ENCODE measurements around the gene DNM3.

Gene DNM3

GRCh38 chr1:172251486-172251885 lies 410.2 kb downstream of the DNM3 start:
- Histone ChIP-seq H3K36me3 (ENCODE audit: control insufficient read depth, insufficient read depth, low read length) (no peaks in the 10 kb centered on the region), H3K4me3 (ENCODE audit: low read length) (no peak overlapping the region), H3K9me3 (ENCODE audit: control insufficient read depth, low read length) (no peaks in the 10 kb centered on the region), H3K4me1 (ENCODE audit: control insufficient read depth, insufficient read depth, low read length) (no peaks in the 10 kb centered on the region), H3K9ac (ENCODE audit: low read length) (no peak overlapping the region), H3K27me3 (ENCODE audit: control insufficient read depth, insufficient read depth, low read length) (no peaks in the 10 kb centered on the region)

DNA sequence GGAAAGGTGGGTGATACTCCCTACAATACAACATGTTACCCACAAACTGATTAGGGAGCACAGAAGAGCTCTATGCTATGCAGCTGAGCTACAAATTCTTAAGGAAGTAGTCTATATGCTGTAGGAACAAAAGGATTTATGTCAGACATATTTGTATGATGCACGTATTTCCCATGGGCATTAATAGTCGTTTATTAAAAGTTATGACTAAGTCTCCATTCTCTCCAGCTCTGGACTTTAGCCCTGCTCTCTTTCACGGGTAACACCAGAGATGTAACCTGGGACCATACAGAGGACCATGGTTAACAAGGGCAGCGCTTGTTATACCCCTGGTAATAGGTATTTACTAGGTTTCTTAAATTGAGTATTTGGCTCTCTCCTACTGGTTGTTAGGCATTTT lies 411.0 kb downstream of the DNM3 start:
- no peak overlapping the region for H3K4me3 ChIP-seq (ENCODE audit: low read length)
- no peaks in the 10 kb centered on the region for H3K36me3 ChIP-seq (ENCODE audit: control insufficient read depth, insufficient read depth, low read length)
- no peak overlapping the region for H3K9ac ChIP-seq (ENCODE audit: low read length)
- no peaks in the 10 kb centered on the region for H3K9me3 ChIP-seq (ENCODE audit: control insufficient read depth, low read length)
- H3K4me1 ChIP-seq (ENCODE audit: control insufficient read depth, insufficient read depth, low read length), result no peaks in the 10 kb centered on the region
- H3K27me3 ChIP-seq (ENCODE audit: control insufficient read depth, insufficient read depth, low read length), result no peaks in the 10 kb centered on the region

GRCh38 chr1:172252958-172253357 lies 411.7 kb downstream of the DNM3 start:
- Histone ChIP-seq H3K4me1 (ENCODE audit: control insufficient read depth, insufficient read depth, low read length) (no peaks in the 10 kb centered on the region), H3K36me3 (ENCODE audit: control insufficient read depth, insufficient read depth, low read length) (no peaks in the 10 kb centered on the region), H3K9ac (ENCODE audit: low read length) (no peak overlapping the region), H3K27me3 (ENCODE audit: control insufficient read depth, insufficient read depth, low read length) (no peaks in the 10 kb centered on the region), H3K9me3 (ENCODE audit: control insufficient read depth, low read length) (no peaks in the 10 kb centered on the region), H3K4me3 (ENCODE audit: low read length) (no peak overlapping the region)

GRCh38 chr1:172254521-172255222 lies 413.4 kb downstream of the DNM3 start:
- no peaks in the 10 kb centered on the region for H3K9me3 ChIP-seq (ENCODE audit: control insufficient read depth, low read length)
- H3K9ac ChIP-seq (ENCODE audit: low read length), result no peak overlapping the region
- H3K36me3 ChIP-seq (ENCODE audit: control insufficient read depth, insufficient read depth, low read length), result no peaks in the 10 kb centered on the region
- no peak overlapping the region for H3K4me3 ChIP-seq (ENCODE audit: low read length)
- no peaks in the 10 kb centered on the region for H3K27me3 ChIP-seq (ENCODE audit: control insufficient read depth, insufficient read depth, low read length)
- H3K4me1 ChIP-seq (ENCODE audit: control insufficient read depth, insufficient read depth, low read length), result no peaks in the 10 kb centered on the region

GRCh38 chr1:172255223-172255560 lies 413.9 kb downstream of the DNM3 start:
- no peak overlapping the region for H3K4me3 ChIP-seq (ENCODE audit: low read length)
- H3K4me1 ChIP-seq (ENCODE audit: control insufficient read depth, insufficient read depth, low read length), result no peaks in the 10 kb centered on the region
- no peaks in the 10 kb centered on the region for H3K9me3 ChIP-seq (ENCODE audit: control insufficient read depth, low read length)
- no peaks in the 10 kb centered on the region for H3K27me3 ChIP-seq (ENCODE audit: control insufficient read depth, insufficient read depth, low read length)
- no peaks in the 10 kb centered on the region for H3K36me3 ChIP-seq (ENCODE audit: control insufficient read depth, insufficient read depth, low read length)
- H3K9ac ChIP-seq (ENCODE audit: low read length), result no peak overlapping the region

DNA sequence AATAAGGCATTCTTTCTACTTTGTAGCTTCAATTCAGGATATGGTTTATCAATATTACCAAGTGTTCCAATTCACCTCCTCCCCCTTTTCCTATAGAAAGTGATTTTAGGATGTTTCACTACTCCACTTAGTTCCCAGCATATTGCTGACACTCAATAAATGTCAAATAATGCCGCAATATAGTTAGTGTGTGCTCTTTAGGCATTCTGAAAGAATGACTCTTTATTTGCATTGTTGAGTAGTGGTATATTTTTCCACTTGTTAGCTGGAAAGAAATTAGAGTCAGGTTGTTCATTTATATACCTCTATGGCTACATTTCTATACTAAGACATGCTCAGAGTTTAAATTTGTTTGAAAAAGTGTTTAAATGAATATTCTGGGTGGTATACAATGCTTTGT lies 424.6 kb downstream of the DNM3 start:
- Histone ChIP-seq H3K9me3 (ENCODE audit: control insufficient read depth, low read length) (no peaks in the 10 kb centered on the region), H3K4me1 (ENCODE audit: control insufficient read depth, insufficient read depth, low read length) (no peaks in the 10 kb centered on the region), H3K36me3 (ENCODE audit: control insufficient read depth, insufficient read depth, low read length) (no peaks in the 10 kb centered on the region), H3K9ac (ENCODE audit: low read length) (no peak overlapping the region), H3K4me3 (ENCODE audit: low read length) (no peak overlapping the region), H3K27me3 (ENCODE audit: control insufficient read depth, insufficient read depth, low read length) (no peaks in the 10 kb centered on the region)

DNA sequence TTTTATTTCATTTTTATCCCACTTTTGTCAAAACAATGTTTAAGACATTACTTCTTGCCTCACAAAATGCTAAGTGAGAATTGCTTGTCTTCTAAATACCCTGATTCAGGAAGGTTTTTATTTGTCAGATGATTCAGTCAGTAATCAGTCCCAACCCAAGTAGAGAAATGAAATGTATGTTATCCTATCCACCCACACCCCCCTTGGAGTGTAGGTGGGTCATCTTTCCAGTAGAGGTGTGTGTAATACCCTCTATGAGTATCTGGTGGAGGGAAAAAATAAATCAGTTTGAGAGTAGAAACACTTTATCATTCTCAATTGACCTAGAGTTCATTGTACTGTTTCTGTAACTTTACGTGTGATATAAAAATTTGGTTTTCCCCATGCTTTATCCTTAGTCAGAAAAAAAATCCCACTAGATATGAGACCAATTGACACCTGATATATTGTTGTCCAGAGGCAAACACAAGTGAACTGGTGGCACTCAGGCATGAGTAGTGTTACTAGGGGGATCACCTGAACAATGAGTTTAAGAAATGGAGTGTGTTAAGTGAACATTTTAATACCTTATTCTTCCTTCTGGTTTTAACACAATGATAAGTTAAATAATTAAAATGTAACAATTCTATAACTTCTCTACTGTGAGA lies 425.4 kb downstream of the DNM3 start:
- no peaks in the 10 kb centered on the region for H3K9me3 ChIP-seq (ENCODE audit: control insufficient read depth, low read length)
- no peaks in the 10 kb centered on the region for H3K4me1 ChIP-seq (ENCODE audit: control insufficient read depth, insufficient read depth, low read length)
- H3K36me3 ChIP-seq (ENCODE audit: control insufficient read depth, insufficient read depth, low read length), result no peaks in the 10 kb centered on the region
- H3K9ac ChIP-seq (ENCODE audit: low read length), result no peak overlapping the region
- no peak overlapping the region for H3K4me3 ChIP-seq (ENCODE audit: low read length)
- H3K27me3 ChIP-seq (ENCODE audit: control insufficient read depth, insufficient read depth, low read length), result no peaks in the 10 kb centered on the region

DNA sequence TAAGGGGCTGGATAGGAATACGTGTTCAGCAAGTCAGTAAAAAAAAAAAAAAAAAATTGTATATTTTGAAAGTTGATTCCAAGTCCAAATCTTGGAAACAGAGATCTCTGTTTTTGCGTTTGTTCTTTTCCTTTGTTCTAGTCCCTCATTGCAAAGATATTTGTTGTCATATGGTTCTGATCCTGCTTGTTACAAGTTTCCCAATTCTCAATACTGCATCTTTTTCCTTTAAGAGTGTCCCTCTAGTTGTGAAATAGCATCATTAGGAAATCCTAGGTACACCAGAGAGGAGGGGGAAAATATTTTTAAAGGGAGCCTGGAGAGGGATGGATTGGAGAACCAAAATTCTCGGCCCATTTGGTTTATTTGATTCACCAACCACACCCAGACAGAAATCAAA lies 426.9 kb downstream of the DNM3 start:
- no peak overlapping the region for H3K9ac ChIP-seq (ENCODE audit: low read length)
- H3K36me3 ChIP-seq (ENCODE audit: control insufficient read depth, insufficient read depth, low read length), result no peaks in the 10 kb centered on the region
- H3K4me3 ChIP-seq (ENCODE audit: low read length), result no peak overlapping the region
- H3K9me3 ChIP-seq (ENCODE audit: control insufficient read depth, low read length), result no peaks in the 10 kb centered on the region
- H3K4me1 ChIP-seq (ENCODE audit: control insufficient read depth, insufficient read depth, low read length), result no peaks in the 10 kb centered on the region
- no peaks in the 10 kb centered on the region for H3K27me3 ChIP-seq (ENCODE audit: control insufficient read depth, insufficient read depth, low read length)

DNA sequence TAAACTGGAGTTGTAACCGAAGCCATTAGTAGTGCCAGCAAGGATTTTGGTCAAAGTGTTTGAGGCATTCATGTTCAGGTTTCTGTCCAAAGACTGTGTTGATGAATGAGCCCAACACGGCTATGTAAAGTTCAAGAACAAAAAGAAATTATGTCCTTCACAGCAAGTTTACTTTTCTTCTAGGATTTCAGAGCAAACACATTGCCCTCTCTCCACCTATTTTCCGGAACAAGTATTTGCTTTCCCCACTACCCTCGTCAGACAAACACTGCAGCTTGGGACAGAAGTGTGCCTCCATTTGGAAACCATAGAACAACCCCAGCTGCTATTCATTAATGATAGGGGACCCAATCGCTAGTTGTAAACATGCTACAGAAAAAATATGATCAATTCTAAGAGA lies 427.8 kb downstream of the DNM3 start:
- Histone ChIP-seq H3K9ac (ENCODE audit: low read length) (no peak overlapping the region), H3K4me3 (ENCODE audit: low read length) (no peak overlapping the region), H3K27me3 (ENCODE audit: control insufficient read depth, insufficient read depth, low read length) (no peaks in the 10 kb centered on the region), H3K36me3 (ENCODE audit: control insufficient read depth, insufficient read depth, low read length) (no peaks in the 10 kb centered on the region), H3K4me1 (ENCODE audit: control insufficient read depth, insufficient read depth, low read length) (no peaks in the 10 kb centered on the region), H3K9me3 (ENCODE audit: control insufficient read depth, low read length) (no peaks in the 10 kb centered on the region)

DNA sequence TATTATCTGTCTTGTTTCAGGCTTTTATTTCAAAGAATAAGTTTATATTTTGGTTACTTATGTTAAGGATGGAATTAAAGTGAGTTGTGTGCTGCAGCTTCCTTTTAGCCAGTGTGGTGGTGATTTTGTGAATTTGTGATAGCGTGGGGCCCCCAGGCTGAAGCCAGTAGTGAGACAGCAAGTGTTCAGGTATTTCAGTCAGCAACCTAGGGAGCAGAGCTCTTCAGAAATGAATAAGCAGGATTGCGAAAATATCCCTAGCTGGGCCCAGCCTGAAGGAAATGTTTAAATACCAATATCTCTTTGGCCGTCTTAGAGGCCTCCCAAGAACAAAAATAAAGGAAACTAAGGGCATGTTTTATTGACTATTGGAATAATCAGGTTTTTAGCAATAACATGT lies 428.3 kb downstream of the DNM3 start:
- Histone ChIP-seq H3K36me3 (ENCODE audit: control insufficient read depth, insufficient read depth, low read length) (no peaks in the 10 kb centered on the region), H3K9ac (ENCODE audit: low read length) (no peak overlapping the region), H3K9me3 (ENCODE audit: control insufficient read depth, low read length) (no peaks in the 10 kb centered on the region), H3K4me3 (ENCODE audit: low read length) (no peak overlapping the region), H3K4me1 (ENCODE audit: control insufficient read depth, insufficient read depth, low read length) (no peaks in the 10 kb centered on the region), H3K27me3 (ENCODE audit: control insufficient read depth, insufficient read depth, low read length) (no peaks in the 10 kb centered on the region)

- Histone ChIP-seq H3K4me1 (ENCODE audit: control insufficient read depth, insufficient read depth, low read length) (no peaks in the 10 kb centered on the region), H3K36me3 (ENCODE audit: control insufficient read depth, insufficient read depth, low read length) (no peaks in the 10 kb centered on the region), H3K9ac (ENCODE audit: low read length) (no peak overlapping the region), H3K4me3 (ENCODE audit: low read length) (no peak overlapping the region), H3K9me3 (ENCODE audit: control insufficient read depth, low read length) (no peaks in the 10 kb centered on the region), H3K27me3 (ENCODE audit: control insufficient read depth, insufficient read depth, low read length) (no peaks in the 10 kb centered on the region)
Measured at GRCh38 chr1:172270605-172271004, 429.3 kb downstream of the DNM3 start.

- no peaks in the 10 kb centered on the region for H3K36me3 ChIP-seq (ENCODE audit: control insufficient read depth, insufficient read depth, low read length)
- no peak overlapping the region for H3K4me3 ChIP-seq (ENCODE audit: low read length)
- no peak overlapping the region for H3K9ac ChIP-seq (ENCODE audit: low read length)
- no peaks in the 10 kb centered on the region for H3K27me3 ChIP-seq (ENCODE audit: control insufficient read depth, insufficient read depth, low read length)
- H3K4me1 ChIP-seq (ENCODE audit: control insufficient read depth, insufficient read depth, low read length), result no peaks in the 10 kb centered on the region
- no peaks in the 10 kb centered on the region for H3K9me3 ChIP-seq (ENCODE audit: control insufficient read depth, low read length)
Measured at GRCh38 chr1:172272087-172272486, 430.8 kb downstream of the DNM3 start.

All from mucosa of stomach (tissue), 1 donor.